Stromal cell of bone marrow (primary cell): ENCODE results near the gene SEMA6A.

Experiments
- DNase-seq: peaks from one replicate; pipeline ENCODE4 v3.0.0-alpha.2; 2012; ENCODE audit warnings: low read depth

SEMA6A gene

DNA sequence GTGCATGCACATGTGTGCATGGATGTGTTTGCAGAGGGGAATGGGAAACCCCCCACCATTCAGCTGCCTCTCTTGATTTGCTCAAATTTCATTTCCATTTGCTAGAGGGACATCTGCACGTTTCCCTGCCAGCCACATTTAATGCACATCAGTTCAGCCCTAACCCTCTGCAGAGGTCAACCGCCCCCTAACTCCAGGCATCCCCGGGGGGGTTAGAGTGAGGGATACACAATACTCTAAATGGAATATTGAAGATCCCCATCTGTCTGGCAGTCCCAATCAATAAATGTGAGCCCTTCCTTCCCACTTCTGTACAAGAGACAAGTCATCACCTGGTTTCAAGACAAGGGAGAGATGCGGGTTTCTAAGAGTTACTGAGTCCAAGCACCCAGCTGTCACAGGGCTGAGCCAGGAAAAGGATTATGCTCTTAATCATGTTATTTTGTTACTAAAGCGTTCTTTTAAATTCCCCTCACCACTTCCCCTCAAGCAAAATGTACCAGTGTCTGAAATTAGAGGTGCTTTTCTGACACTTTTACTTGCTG lies 134.1 kb downstream of the SEMA6A start:
- DNase-seq, result no peak

DNA sequence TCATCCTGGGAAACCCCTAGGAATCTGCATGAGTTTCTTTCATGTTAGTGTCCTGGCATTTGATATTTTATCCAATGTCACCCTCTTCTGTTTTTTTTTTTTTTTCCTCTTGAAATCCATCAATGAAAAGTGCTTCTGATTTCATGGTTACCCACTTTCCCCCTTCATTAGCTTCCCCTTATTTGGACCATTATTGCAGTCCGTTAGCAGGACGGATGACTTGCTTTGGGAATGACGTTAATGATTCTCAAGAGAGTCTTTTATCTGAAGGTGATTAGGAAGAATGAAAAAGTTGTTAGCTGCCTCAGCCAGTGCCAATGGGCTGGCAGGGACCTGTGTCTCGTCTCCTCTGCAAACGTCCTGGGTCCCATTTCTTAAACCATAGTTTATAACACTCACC lies 134.7 kb downstream of the SEMA6A start:
- no peak for DNase-seq

DNA sequence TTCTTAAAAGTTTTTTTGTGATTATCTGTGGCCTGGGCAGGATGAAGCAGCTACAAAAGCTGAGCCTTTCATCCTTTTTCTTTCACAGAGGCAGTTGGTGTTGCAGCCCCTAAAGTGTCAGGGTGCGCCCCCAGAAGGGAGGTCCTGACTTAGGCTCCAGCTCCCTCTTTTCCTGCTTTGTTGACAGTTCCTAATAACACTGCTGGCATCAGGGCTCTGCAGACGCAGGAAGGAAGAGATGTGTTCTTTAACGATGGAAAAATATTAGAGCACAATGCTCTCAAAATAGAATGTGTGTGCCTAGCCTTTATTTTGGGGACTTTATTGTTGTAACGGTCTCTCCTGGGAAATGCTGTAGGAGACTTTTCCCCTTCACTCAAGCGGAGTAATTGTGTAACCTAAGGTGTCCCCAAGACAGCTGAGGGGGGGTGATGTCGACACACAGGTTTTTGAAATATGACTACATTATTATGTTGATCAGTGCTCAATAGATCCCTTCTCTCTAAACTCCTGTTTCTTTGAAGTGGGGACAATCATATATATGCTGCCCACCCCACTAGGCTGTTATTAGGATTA lies 135.6 kb downstream of the SEMA6A start:
- no peak for DNase-seq

DNA sequence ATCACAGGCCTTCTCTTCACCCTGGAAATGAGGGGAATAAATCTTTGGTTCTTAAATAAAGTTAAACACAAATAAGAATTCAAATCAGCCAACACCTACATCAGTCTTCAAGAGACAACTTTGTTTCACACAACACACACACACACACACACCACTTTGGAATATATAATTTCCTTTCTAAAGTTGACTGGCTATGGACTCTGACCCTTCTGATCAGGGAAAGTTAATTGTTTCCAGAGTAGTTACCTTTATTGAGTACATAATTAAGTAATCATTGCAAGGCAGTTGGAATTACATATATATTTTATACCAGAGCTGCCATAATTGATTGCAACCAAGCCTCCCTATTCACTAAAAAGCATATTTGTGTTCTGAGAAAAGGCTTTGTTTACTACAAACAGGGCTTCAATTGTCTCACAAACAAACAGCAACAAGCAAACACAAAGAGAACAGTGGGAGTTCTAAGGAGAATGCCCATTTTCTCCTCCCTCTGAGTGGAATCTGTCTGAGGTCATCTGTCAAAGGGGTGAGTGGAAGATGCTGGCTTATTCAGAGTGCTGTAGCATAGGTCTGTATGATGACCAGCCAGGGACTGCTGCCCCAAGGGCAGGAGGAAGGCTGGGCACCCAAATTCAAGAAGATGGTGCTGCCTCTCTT lies 136.6 kb downstream of the SEMA6A start:
- no peak for DNase-seq

DNA sequence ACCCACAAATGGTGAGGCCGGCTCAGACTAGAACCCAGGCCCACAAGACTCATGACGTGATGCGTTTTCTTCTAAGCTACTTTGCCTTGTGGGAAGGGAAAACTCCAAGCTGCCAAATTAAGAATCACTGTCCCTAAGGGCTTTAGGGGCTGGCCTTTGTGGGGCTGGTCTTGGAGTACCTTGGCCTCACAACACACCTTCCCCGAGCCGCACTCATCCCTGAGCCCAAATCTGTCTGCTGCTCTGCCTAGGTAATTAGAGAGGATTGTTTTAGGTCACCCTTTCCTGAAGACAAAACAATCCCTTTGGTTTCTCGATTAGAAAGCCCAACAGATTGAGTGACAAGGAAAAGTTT lies 137.3 kb downstream of the SEMA6A start:
- no peak for DNase-seq

DNA sequence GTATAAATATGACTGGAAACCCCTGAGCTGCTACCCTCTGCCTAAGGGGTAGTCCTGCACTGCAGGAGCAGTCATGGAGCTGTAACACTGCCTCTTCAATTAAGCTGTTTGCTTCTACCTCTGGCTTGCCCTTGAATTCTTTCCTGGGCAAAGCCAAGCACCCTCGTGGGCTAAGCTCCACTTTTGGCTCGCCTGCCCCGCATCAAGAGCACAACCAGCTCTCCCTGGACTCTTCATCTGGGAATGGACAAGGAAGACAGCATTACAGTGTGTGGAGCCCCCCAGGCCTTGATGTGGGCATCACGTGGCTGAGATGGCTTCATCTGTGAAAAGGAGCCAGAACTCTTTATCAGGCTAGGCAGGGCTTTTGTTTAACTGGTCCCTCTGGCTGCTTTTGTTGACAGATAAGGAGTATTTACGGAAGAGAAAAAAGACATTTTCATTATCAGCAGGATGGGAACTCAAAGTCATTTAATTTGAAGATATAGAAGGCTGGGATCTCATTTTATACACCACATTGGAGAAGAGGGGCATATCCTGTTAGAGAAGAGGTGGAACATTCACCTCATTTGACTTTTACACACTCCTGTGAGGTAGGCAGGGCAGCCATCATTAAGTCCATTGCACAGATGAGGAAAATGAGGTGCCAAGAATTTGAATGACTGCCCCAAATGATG lies 137.8 kb downstream of the SEMA6A start:
- DNase-seq, result no peak

DNA sequence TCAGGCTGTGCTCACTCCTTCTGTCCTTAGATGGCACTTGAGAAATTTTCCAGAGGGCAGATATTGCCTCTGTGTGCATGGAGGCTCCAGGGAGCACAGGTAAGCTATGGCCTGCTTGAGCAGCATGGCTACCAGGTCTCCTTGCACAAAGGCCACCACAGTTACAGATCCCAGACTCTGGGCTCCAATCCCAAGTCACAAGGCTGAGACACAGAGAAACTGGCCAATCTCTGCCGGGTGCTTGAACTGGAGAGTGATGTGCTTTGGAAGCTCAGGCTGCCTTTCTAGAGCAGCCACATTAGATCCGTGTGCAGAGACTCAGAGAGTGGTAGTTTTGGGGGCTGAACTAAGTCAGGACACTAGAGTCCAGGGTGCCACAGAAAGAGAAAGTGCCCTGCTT lies 145.7 kb downstream of the SEMA6A start:
- no peak for DNase-seq

DNA sequence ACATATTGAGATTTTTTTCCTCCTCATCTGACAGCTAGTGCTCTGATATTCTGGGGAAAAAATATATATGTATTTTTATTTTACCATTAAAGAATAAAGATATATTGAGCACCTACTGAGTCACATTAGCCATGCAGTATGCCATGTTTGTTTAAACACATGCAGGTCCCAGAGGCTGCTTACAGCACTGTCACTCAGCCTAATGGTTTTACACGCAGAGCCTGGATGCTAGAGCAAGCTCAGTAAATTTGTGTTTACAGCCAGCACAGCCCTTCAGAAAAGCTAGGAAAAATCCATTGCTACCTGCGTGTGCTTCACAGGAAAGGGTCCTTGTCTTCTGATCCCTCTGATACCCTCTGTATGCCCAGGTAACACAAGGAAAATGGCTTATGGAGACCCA lies 146.2 kb downstream of the SEMA6A start:
- DNase-seq, result no peak

DNA sequence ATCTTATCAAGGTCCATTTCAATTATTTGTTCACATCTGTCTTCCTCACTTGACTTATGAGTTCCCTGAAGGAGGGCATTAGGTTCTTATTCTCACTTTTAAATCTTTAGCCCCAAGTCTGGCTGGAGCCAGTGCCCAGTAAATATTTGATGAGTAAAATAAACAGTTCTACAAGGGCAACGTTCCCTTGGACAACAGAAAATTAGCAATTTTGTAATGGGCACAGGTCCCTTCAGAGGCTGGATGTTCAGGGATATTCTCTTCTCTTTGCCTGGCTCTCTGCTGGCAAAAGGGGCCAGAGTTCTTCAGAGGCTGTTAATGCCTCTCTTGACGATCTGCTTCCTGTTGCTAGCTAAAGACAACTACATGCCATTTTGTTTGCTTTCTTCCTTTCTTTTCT lies 149.7 kb downstream of the SEMA6A start:
- no peak for DNase-seq

DNA sequence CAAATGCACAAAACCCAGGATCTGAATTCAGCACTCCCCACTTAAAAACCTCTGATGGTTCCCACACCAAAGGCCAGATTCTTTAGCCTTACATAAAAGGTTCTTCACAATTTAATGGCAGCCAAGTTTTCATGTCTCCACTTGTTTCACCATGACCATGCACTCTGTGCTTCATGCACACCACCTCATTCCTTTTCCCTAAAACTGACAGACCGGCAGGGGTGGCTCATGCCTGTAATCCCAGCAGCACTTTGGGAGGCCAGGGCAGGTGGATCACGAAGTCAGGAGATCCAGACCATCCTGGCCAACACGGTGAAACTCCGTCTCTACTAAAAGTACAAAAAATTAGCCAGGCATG lies 150.4 kb downstream of the SEMA6A start:
- no peak for DNase-seq

DNA sequence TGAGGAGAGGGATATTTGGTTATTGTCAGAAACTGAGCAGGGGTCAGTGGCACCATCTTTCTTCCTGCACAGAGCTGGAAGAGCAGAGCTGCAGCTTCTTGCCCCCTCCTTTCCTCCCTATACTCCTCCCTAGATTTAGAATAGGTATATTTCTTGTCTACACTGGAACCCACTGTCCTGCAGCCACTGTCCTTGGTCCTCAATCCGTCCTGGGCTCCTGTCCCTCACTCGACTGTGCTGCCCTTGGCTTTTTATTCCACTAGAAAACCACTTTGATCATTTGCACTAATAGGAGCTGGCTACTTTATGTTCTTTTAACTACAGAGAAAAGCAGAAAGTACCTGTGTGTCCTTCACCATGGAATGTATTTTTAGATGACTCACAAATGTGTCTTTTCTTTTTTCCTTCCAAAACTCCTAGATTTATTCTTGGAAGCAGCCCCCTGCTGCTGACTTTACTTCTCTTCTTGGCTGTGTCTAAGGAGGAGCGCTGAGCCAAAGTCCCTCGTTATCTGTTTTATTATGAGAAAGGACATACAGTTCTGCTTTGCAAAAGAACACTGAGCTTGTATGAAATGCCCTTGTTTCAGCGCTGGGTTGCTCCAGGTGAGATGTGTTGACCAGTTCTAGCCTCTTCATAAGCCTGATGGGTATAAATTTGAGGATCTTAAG lies 150.9 kb downstream of the SEMA6A start:
- no peak for DNase-seq

DNA sequence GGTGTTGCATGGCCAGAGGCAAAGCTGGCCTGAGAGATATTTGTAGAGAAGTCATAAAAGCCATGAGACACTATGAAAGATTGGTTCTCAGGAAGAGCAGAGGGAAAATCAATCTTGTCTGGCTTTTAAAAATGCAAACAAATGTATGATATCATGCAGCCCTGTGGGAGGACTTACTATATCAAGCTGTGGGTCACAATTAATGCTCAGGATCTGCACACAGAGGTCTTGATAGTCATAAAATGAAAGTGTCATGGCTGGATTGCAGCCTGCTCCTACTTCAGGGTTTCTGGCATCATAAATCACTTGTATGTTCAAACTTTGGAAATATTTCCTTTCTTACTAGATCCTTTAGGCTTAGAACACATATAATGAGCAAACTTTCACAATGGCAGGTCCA lies 151.5 kb downstream of the SEMA6A start:
- DNase-seq, result no peak

DNA sequence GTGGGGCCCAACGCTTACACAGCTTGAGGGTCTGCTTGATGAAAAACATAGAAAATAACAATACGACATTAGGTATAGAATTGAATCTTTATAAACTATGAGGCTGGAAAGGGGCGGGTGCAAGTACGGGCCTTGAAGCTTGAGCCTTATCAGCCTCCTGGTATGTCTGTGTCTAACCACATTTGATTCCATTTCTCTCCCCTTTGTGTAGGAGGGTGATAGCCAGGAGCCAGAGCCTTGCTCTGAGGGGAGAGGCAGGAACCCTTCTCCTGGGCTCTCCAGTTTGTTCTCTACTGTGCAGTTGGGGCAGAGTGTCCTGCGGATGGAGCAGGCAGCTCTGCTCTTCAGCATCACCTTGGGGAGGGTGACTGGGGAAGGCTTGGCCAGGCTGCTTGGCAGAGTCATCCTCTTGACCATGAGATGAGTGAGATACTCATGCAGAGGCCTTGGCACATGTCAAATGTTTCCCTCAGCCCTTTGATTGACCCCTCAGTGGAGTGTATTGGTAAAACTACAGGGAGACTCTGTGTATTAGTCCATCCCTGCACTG lies 153.5 kb downstream of the SEMA6A start:
- DNase-seq, result no peak

DNA sequence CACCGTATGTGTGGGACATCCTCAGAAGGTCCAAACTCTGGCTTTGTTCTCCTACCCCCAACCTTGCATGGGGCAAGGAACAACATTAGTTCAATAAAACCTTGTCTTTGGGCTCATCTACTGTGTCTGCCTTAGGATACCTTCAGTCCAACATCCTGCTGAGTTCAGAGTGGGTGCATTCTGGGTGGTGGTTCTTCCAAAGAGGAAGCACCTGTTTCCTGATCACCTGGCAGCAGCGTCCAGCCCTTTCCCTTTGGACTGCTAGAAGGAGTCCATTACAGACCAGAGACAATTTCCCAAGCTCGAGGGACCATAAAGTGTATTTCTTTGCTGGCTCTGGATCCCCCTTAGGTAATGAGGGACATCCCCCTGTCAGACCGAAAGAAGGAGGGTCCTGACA lies 154.1 kb downstream of the SEMA6A start:
- no peak for DNase-seq

DNA sequence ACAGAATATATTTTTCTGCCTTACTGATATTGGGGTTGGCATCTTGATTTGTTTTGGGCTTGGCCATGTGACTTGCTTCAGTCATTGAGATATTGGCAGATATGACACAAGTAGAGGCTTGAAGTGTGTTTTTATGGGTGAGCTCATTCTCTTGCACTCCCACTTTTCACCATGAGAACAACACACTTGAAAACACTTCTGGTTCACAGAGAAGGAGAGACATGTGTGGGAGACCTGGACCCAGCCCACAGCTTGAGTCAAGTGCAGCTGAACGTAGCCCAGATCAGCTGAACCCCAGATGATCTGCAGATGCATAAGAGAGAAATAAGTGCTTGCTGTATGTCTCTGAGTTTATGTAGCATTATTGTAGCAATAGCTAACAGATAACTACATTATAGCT lies 155.4 kb downstream of the SEMA6A start:
- no peak for DNase-seq

DNA sequence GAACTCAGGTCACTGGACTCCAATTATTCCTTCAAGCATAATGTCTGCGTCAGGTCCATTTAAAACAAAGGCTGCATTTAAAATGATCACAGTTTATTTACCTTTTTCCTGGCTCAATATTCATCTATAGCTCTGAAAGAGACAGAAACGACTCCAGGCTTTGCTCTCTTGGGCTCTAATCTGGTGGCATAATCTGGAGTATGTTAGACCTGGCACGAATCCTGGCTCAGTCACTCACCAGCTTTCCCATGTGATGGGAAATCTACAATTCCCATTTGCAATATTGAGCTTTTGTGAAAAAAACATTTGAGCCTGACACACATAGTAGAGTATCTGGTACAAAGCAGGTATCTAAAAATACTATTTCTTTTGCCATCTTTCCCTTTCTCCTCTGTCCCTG lies 155.8 kb downstream of the SEMA6A start:
- no peak for DNase-seq

DNA sequence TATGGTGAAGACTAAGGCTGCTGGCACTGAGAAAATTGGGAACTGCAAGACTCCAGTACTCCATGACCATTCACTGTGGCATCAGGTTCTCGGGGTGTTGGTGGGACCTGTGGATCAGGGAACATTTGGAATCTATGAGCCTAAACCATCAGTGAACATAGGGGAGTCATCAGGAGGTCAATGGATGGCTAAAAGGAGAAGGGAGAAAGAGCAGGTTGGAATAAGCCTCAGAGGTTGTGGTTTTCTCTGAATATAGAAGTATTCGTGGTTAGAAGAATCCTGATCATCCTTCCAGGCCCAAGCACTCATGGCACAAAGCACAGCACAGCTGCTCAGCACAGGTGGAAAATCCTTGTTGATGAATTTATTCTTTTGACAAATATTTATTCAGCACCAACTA lies 156.6 kb downstream of the SEMA6A start:
- DNase-seq, result no peak

DNA sequence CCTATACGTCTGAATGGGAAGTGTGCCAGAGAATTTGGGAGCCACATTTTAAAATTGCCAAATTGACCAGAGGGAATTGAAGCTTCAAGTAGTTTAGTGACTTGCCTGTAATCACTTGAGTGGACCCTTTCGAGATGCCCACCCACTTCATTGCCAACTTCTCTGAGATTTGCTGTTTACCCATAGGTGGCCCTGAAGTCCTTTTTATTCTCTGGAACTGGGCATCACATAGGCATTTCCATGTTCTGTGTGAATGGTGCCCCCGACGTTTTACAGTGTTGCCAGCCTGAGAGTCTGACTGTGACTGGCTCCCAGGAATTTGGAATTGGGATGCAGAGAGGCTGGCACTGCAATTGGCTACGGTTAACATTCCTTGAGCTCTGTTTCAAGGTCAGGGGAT lies 158.6 kb downstream of the SEMA6A start:
- DNase-seq, result no peak

DNA sequence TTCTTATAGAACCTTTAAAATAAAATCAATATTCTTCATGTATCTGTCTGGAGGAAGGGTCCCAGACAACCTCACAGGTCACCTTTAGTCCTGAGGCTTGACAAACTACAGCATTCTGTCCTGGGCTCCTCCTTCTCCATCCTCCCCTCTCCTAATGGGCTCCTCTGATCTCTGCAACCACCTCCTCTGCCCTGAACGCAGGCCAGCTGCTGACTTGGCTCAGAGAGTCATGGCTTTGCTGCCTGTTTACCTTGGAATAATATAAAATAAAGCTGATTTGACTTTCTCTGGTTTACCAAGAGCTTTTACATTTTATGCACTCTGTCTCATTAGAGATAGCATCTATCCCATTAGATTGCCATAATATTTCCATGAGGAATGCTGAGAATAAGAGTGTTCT lies 159.4 kb downstream of the SEMA6A start:
- no peak for DNase-seq

DNA sequence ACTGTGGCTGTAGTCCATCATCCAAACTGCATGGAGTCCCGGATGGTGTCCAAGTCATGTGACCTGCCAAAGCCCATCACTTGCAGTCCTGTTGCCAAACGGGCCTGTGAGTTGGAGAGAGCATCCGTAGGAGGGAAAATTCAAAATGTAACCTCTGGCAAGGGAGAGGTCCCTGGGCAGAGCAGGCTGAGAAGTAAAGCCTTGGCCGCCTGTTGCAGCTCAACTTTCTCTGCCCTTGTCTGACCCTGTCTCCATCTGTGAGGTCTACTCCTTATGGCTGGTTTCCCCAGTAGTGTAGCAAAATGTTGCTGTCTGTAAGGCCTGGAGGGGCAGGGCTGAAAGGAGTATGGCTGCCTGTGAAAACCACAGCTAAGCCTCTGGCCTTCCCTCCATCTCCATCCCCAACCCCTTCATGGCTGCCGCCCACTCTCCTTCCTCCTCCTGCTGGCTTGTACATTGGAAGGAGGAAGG lies 163.5 kb downstream of the SEMA6A start:
- DNase-seq, result no peak

DNA sequence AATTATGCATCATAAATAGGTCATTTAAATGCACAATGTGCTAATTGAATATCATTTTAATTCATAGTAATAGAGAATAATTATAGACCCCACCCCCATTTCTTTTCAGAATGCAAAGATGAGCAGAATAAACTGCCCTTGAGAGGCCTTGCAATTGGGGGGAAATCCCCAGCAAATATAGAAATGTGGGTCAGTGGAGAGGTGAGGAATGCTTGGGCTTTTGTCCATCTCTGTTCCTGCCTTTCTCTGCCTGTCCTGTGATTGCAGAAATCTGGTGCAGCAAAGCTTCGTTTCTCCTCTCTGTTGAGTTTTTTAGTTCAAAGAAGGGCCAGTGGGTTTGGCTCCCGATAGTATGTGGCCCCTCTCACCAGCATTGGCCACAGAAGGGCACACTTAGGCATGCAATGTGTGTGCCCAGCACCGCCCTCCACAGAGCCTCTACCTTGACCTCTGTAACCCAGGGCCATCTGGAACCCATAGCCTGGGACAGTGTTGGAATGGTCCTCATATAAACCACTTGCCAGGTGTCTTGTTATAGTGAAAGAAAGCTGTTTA lies 164.2 kb downstream of the SEMA6A start:
- DNase-seq, result no peak

DNA sequence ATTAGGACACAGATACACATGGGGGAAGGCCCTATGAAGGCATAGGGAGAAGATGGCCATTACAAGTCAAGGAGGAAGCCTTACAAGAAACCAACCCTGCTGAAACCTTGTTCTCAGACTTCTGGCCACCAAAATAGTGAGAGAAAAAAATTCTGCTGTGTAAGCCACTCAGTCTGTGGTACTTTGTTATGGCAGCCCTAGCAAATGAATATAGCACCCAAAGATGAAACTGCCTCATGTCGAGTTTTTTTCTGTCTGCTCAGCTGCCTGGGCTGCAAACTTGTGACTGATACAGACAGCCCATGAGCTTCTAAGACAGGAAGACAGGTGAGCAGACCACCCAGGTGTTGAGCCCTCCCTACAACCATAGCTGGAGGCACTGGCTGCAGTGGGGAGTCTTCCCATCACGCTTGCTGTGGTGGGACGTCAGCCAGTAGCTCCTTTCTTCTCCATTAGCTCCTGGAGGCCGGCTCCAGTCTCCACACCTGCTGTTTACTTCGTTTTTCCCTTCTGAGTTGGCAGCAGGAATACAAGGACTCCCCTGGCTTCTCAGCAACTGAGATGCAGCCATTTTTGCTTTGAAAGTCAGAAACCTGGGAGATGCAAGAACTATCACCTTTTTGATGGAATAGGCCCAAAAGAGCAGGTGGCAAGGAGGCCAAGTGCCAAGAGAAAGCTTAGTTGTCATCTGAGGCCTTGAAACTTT lies 164.9 kb downstream of the SEMA6A start:
- no peak for DNase-seq
